Mucosa of rectum (tissue), 2 donors: ENCODE data around the gene ADORA2B.
"Not testable (repeated sequence)": the region's sequence is repeated elsewhere in the genome, so short reads cannot be mapped to it uniquely, and the experiment has no call there.

Experiments
- H3K27ac ChIP-seq, 2 donors: one replicate each; pipeline ENCODE4 v1.7.0; 2013; ENCODE audit warnings: inconsistent platforms in 2 of 2, low read depth in 2 of 2, low read length in 2 of 2
- H3K27me3 ChIP-seq, 2 donors: one replicate each; pipeline ENCODE4 v1.7.0; 2013; ENCODE audit warnings: low read length in 2 of 2; ENCODE audit not compliant: control insufficient read depth in 2 of 2, insufficient read depth in 2 of 2
- H3K36me3 ChIP-seq, 2 donors: one replicate each; pipeline ENCODE4 v1.7.0; 2013; ENCODE audit warnings: low read length in 2 of 2; ENCODE audit not compliant: control insufficient read depth in 2 of 2, insufficient read depth in 2 of 2
- H3K4me1 ChIP-seq, 2 donors: one replicate each; pipeline ENCODE4 v1.7.0; 2013; ENCODE audit warnings: low read length in 2 of 2, mild to moderate bottlenecking in 1 of 2; ENCODE audit not compliant: control insufficient read depth in 2 of 2, insufficient read depth in 2 of 2
- H3K4me3 ChIP-seq, 2 donors: one replicate each; pipeline ENCODE4 v1.7.0; 2013; ENCODE audit warnings: low read length in 2 of 2
- H3K9ac ChIP-seq, 2 donors: one replicate each; pipeline ENCODE4 v1.7.0; 2013; ENCODE audit warnings: low read length in 2 of 2, low read depth in 1 of 2, mild to moderate bottlenecking in 1 of 2
- H3K9me3 ChIP-seq, 2 donors: one replicate each; pipeline ENCODE4 v1.7.0; 2013; ENCODE audit warnings: low read length in 2 of 2; ENCODE audit not compliant: control insufficient read depth in 2 of 2
- donor health status: healthy.
- donor health status: Normal muscosa, but diverticular disease.

The ADORA2B gene

DNA sequence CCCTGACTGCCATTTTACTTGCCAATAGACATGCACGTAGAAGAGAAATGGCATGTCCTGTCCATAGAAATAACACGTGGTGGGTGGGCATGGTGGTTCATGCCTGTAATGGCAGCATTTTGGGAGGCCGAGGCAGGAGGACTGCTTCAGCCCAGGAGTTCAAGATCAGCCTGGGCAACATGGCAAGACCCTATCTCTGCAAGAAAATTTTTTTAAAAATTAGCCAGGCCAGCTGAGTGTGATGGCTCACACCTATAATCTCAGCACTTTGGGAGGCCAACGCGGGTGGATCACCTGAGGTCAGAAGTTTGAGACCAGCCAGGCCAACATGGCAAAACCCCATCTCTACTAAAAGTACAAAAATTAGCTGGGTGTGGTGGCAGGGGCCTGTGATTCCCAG, 33.2 kb upstream of the ADORA2B start:
- not testable (repeated sequence) for H3K9me3 ChIP-seq, H3K9ac ChIP-seq, H3K4me1 ChIP-seq, H3K4me3 ChIP-seq, H3K27ac ChIP-seq, H3K27me3 ChIP-seq, H3K36me3 ChIP-seq

DNA sequence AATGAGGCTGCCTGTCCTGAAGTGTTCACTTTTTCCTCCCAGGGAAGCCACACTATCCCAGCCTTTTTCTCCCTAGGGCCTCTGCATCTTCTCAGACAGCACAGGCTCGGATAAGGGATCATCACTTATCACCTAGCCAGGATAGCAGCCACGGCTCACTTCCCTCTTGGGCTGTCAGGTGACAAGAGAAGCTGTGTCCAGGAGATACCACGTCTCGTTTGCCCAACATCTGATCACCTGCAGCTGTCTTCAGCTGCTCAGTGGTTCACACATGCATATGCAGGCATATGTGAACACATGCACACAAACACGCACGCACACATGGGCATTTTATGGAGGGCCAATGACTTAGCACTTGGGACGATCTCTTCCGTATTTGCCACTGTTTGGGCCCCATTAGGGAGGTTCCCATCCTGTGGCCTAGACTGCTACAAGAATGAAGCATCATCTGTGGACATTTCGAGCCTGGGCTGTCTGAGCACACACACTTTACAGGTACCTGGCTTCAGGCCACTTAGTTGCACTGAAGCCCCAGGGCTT, 32.4 kb upstream of the ADORA2B start:
- H3K4me3 ChIP-seq, result no peak overlapping the region
- H3K9me3 ChIP-seq, result no peaks in the 10 kb centered on the region
- no peak overlapping the region for H3K27ac ChIP-seq
- no peaks in the 10 kb centered on the region for H3K36me3 ChIP-seq
- peaks cover 0 to 3% of the 10 kb centered on the region in 2 donors for H3K27me3 ChIP-seq
- H3K9ac ChIP-seq, result no peak overlapping the region
- no peaks in the 10 kb centered on the region for H3K4me1 ChIP-seq

DNA sequence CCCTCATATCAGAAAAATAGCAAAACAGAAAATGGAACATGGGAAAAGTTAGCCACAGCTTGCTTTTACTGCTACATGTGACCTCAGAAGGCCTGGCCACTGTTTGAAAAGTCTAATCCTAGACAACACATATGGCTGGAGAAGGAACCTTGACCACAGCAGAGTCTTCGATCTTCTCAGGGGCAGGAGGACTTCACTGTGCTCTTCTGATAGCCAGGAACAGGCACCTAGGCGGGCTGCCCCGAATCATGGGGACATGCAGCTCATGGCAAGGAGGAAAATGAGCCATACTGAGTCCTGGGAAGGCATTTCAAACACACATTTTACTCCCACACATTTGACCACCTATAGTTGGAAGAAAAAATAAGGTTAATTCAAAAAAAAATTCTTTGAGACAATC, 31.1 kb upstream of the ADORA2B start:
- Histone ChIP-seq H3K27ac (no peak overlapping the region), H3K27me3 (peaks cover 0 to 3% of the 10 kb centered on the region in 2 donors), H3K4me3 (no peak overlapping the region), H3K9me3 (no peaks in the 10 kb centered on the region), H3K4me1 (no peaks in the 10 kb centered on the region), H3K36me3 (no peaks in the 10 kb centered on the region), H3K9ac (no peak overlapping the region)

DNA sequence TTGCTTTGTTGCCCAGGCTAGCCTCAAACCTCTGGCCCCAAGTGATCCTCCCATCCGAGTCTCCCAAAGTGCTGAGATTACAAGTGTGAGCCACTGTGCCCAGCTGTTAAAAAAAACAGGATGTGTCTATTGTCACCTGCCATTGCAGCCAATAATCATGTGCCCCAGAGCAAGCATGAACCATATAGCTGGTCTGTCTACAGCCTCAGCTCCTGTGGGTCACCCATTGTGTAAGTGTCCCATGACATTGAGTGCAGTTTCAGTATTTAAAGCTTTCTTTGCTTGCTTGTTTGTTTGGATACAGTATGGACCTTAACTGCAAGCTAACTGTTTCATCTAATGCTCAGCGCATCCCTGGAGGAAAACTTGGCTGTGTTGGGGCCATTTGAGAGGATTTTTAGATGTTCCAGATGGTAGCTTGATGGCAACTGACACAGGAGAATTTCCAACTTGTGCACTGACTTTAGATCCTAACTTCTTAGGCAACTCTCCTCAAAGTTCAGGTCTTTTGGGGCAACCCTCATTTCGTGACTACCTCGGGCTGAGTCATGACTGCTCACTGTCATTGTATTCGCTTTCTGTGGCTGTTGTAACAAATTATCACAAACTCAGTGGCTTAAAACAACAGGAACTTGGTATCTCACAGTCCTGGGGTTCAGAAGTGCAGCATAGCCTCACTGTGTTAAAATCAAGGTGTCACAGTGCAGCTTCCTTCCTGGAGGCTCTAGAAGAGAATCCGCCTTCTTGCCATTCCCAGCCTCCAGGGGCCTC, 30.3 kb upstream of the ADORA2B start:
- peaks cover 0 to 3% of the 10 kb centered on the region in 2 donors for H3K27me3 ChIP-seq
- no peak overlapping the region for H3K27ac ChIP-seq
- H3K36me3 ChIP-seq, result no peaks in the 10 kb centered on the region
- H3K9ac ChIP-seq, result no peak overlapping the region
- H3K4me1 ChIP-seq, result no peaks in the 10 kb centered on the region
- no peaks in the 10 kb centered on the region for H3K9me3 ChIP-seq
- H3K4me3 ChIP-seq, result no peak overlapping the region

DNA sequence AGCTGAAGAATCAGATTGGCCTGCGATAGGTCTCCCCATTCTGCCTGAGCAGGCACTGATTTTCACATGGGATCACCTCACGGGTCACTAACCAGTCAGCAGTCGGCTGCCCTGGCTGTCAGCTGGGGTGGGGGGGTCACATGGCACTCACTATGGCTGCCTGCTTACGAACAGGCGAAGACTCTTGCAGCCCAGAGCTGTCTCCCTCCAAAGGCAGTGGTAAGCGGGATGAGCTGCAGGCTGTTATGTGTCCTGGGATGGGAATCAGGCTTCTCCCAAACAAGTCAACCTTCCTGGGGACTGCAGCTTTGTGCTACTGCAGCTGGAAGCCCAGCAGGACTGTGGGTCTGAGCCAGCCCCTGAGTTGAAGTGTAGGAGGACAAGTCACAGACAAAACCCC, 29.0 kb upstream of the ADORA2B start:
- no peak overlapping the region for H3K27ac ChIP-seq
- H3K9ac ChIP-seq, result no peak overlapping the region
- H3K9me3 ChIP-seq, result no peaks in the 10 kb centered on the region
- peaks cover 0 to 3% of the 10 kb centered on the region in 2 donors for H3K27me3 ChIP-seq
- H3K4me3 ChIP-seq, result no peak overlapping the region
- no peaks in the 10 kb centered on the region for H3K4me1 ChIP-seq
- no peaks in the 10 kb centered on the region for H3K36me3 ChIP-seq

DNA sequence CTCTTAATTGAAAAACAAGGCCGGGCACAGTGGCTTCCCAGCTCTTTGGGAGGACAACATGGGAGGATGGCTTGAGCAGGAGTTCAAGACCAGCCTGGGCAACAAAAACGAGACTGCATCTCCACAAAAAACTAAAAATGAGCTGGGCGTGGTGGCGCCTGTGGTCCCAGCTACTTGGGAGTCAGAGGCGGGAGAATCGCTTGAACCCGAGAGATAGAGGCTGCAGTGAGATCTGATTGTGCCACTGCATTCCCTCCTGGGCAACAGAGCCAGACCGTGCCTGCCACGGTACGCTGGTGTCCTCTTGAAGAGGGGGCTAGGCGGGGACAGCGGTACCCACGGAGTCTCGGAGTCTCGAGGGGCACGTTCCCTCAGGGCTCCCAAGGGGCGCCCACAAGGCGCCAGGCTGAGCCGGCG, 27.9 kb upstream of the ADORA2B start:
- no peaks in the 10 kb centered on the region for H3K4me1 ChIP-seq
- H3K4me3 ChIP-seq, result no peak overlapping the region
- peaks cover 0 to 3% of the 10 kb centered on the region in 2 donors for H3K27me3 ChIP-seq
- no peak overlapping the region for H3K27ac ChIP-seq
- no peaks in the 10 kb centered on the region for H3K36me3 ChIP-seq
- H3K9ac ChIP-seq, result no peak overlapping the region
- peaks cover 0 to 2% of the 10 kb centered on the region in 2 donors for H3K9me3 ChIP-seq

DNA sequence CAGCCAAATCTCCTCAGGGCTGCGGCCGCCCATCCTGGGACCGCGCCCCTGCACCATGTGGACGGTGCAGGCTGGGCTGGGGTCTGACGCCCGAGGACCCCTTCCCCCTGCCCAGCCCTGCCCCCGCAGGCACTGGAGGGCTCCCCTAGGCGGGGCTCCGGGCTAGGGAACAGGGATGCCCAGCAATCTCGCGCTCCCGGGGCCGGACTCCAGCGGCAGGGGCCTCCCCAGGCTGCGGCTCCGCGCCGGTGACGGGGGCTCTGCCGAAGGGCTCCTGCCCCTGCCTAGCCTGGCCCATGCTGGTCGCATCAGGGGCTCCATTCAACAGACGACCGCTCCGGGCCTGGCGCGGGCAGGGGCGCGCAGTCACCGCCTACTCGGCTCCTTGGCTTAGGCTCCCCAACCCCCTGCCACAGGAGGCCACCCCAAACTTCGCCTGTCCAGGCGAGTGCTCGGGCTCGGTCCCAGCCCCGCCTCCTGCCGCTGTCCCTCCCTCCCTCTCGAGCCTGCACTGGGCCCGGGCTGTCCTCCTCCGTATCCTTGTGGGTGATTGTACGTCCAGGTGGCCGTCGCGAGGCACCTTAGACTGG, 27.4 kb upstream of the ADORA2B start:
- Histone ChIP-seq H3K4me3 (no peak overlapping the region), H3K4me1 (no peaks in the 10 kb centered on the region), H3K27me3 (peaks cover 0 to 3% of the 10 kb centered on the region in 2 donors), H3K27ac (no peak overlapping the region), H3K36me3 (no peaks in the 10 kb centered on the region), H3K9me3 (peaks cover 0 to 2% of the 10 kb centered on the region in 2 donors), H3K9ac (no peak overlapping the region)

DNA sequence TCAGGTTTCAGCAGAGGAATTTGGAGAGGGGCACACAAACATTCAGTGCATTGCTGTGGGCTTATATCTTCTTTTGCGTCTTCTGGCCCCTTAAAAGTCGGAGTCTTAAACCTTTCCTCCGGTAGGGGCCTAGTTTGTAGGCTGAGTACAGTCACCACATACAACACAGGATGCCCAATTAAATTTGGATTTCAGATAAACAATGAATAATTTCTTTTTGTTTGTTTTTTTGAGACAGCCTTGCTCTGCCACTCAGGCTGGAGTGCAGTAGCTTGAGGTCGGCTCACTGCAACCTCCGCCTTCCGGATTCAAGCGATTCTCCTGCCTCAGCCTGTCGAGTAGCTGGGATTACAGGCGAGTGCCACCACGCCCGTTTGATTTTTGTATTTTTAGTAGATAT, 26.7 kb upstream of the ADORA2B start:
- Histone ChIP-seq H3K27ac (no peak overlapping the region), H3K9ac (no peak overlapping the region), H3K27me3 (peaks cover 0 to 3% of the 10 kb centered on the region in 2 donors), H3K4me3 (no peak overlapping the region), H3K4me1 (no peaks in the 10 kb centered on the region), H3K9me3 (peaks cover 0 to 2% of the 10 kb centered on the region in 2 donors), H3K36me3 (no peaks in the 10 kb centered on the region)

DNA sequence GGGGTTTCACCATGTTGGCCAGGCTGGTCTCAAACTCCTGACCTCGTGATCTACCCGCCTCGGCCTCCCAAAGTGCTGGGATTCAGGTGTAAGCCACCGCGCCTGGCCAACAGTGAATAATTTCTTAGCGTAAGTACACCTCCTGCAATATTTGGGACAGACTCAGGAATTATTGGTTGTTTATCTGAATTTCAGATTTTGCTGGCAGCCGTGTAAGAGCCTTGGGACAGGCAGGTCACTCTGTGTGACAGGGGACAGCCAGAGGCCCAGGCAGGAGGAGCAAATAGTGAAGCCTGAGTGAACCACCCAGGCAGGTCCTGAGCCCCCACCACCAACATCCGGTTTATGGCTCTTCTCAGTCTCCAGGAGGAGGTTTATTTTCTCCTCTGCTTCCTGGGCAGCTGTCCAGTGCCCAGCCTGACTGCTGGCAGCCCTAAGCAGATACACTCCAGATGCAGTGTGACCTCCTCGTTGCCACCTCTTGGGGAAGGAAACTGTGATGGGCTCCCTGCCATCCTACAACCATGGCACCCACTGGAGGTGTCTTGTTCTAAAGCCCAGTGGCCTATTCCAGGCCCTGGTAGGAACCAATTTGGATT, 26.2 kb upstream of the ADORA2B start:
- Histone ChIP-seq H3K36me3 (no peaks in the 10 kb centered on the region), H3K4me1 (no peaks in the 10 kb centered on the region), H3K4me3 (no peak overlapping the region), H3K9me3 (peaks cover 0 to 2% of the 10 kb centered on the region in 2 donors), H3K9ac (no peak overlapping the region), H3K27me3 (peaks cover 0 to 3% of the 10 kb centered on the region in 2 donors), H3K27ac (no peak overlapping the region)

DNA sequence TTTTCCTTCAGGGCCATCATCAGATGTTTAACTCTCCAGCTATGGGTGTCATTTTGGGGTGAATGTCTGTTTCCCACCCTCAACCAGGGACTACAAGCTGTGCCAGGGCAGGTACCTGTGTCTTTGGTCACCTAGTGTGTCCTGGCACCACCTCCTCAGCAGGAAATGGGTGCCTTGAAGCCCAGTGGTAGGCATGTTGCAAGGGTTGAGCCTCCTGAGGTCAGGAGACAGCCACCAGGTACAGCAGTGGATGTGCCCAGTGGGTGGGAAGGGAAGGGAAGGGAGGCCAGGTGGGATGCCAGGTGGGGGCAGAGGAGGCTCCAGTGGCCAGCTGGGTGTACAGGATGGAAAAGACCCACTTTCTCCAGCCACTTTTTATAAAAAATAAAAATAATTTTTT, 25.5 kb upstream of the ADORA2B start:
- Histone ChIP-seq H3K9me3 (peaks cover 0 to 2% of the 10 kb centered on the region in 2 donors), H3K4me1 (no peaks in the 10 kb centered on the region), H3K9ac (no peak overlapping the region), H3K27me3 (peaks cover 0 to 3% of the 10 kb centered on the region in 2 donors), H3K27ac (no peak overlapping the region), H3K36me3 (no peaks in the 10 kb centered on the region), H3K4me3 (no peak overlapping the region)
